GM12874 (cell line): ENCODE data around the gene FARS2.

Experiments
- TF ChIP-seq, protein P1 (sequence below): IDR thresholded peaks from 2 replicates; pipeline ENCODE4 v1.5.1; 2011; ENCODE audit warnings: low read depth, mild to moderate bottlenecking, control low read depth, low read length, moderate library complexity; ENCODE audit not compliant: insufficient read depth

The FARS2 gene

DNA sequence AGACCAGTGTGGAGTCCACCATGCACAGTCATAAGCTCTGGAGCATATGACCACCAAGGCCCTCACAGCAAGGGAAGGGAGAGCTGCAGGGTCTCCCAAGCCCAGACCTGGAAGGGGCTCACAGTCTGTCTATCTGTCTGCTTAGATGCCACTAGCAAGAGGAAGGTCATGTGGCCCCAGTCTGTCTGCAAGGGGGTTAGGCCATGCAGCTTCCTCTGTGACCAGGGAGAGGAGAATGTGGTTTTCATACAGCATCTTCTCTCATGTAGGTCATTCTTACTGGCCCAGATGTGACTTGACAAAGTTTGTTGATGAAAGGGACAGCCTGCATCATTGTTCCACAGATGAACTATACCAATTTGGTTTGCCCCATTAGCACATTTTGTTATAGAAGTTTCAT is 260.8 kb downstream of the FARS2 start:
- TF ChIP-seq, protein P1, sequence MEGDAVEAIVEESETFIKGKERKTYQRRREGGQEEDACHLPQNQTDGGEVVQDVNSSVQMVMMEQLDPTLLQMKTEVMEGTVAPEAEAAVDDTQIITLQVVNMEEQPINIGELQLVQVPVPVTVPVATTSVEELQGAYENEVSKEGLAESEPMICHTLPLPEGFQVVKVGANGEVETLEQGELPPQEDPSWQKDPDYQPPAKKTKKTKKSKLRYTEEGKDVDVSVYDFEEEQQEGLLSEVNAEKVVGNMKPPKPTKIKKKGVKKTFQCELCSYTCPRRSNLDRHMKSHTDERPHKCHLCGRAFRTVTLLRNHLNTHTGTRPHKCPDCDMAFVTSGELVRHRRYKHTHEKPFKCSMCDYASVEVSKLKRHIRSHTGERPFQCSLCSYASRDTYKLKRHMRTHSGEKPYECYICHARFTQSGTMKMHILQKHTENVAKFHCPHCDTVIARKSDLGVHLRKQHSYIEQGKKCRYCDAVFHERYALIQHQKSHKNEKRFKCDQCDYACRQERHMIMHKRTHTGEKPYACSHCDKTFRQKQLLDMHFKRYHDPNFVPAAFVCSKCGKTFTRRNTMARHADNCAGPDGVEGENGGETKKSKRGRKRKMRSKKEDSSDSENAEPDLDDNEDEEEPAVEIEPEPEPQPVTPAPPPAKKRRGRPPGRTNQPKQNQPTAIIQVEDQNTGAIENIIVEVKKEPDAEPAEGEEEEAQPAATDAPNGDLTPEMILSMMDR = no peak

DNA sequence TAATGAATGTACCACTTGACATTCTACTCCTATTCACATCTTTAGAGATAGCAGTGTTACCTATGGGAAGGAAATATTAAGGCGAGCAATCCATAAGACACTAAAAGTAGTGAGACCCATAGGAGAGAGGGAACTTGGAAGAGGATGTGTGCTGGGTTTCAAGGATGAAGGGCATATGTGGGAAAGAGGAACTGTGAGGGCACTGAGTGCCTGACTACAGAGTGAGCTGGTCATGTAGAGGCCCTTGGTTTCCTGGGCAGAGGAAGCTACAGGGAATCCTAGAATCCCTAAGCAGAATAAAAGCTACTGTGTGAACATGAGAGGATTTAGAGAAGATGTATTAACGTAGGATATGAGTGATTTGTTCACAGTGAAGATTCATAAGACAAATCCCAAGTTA is 262.8 kb downstream of the FARS2 start:
- TF ChIP-seq, protein P1 = no peak

DNA sequence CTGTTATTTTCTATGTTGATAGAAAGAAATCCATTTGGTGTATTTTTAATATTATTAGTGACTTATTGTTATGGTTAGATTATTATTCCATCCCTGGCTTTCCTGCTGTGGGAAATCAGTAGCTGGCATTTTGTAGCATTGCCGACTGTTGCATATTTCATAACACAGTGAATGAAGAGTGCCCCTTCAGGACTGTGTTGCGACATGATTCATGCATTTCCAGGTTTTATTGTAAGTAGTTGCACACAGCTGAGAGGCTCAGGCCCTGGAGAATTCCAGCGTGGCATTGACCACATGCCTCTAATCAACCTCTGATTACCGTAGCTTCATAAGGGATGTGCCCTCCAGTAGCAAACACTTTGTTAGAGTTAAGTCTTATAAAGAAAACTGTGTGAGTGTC is 263.9 kb downstream of the FARS2 start:
- TF ChIP-seq, protein P1 = no peak

DNA sequence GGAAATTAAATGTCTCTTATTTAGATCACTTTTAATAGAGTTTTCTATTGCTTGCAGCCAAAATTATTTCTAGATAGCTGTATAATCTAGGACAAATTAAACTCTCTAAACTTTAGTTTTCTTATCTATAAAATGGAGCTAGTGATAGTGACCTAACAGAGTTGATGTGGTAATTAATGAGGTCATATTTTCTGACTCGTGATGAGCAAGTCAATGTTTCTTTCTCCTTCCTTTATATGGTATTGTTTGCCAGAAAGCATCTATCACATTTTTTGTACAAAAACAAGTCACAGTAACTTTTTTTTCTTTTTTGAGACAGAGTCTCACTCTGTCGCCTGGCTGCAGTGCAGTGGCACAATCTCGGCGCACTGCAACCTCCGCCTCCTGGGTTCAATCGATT is 267.7 kb downstream of the FARS2 start:
- TF ChIP-seq, protein P1 = no peak

DNA sequence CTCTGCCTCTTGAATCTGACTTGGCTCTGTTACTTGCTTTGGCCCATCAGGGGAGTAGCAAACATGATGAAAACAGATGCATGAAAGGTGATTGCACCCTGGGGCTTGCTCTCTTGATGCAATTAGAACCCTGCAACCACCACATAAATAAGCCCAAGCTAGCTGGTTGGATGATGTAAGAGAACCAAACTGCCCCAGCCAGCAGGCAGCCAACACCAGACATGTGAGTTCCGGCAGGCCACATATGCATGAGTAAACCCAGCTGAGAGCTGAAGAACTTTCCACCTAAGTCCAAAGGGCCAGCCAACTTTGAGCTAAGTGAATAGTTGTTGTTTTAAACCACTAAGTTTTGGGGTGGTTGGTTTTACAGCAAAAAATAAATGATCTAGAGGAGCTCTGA is 268.4 kb downstream of the FARS2 start:
- TF ChIP-seq, protein P1 = no peak

DNA sequence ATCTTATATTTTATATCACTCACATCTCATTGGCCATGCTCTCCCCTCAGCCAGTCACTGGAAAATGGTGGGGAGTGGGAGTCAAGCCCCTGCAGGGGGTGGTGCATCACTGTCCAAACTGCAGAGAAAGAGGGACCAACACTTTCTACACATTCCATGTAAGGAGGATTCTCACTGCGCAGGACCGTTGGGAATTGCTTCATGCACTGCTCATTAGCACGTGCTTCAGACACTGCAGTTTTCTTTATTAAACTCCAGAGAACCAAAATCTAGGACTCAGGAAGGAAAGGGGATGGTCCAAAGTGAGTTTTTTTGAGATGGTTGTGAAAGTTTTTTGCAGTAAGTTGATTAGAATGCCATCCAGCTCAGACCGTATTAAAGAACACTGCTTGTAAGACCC is 269.8 kb downstream of the FARS2 start:
- TF ChIP-seq, protein P1 = no peak

DNA sequence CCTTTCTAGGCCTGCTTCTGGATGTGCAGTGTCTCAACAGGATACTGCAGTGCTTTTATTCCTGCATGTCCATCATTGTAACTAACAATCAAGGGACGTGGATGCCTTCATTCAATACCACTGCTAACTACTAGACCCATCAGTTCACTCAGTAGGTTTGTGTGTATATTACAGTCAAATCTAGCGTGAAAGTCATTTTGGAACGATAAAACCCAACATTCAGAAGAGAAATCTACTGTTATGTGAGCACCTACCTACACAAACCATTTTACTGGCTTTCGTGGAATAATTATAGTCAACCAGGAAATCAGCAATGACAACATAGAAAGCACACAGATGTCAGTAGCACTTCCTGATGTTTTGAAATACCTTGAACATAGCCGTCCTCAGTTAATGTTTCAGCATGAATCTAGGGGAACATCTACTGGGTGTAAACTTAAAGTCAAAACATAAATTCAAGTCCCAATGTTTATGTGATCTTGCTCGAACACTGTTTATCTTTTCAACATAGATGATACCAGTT is 270.6 kb downstream of the FARS2 start:
- TF ChIP-seq, protein P1 = no peak
